ENCODE data around the gene ZNF136. TPM values are rescaled to one million over a fixed set of nuclear protein-coding genes. Genes with fewer than 3 reads are reported as not detected.

The ZNF136 gene
- total RNA-seq, 2 donors from 2014 or later, result 12.1 to 20.9 TPM

- DNase-seq (ENCODE audit: low spot score) (no peak), ATAC-seq (no peak)
- H3K9me3 Mint-ChIP-seq, result peaks cover 34% of the 10 kb centered on the region
- H3K36me3 Mint-ChIP-seq, result peaks cover 61% of the 10 kb centered on the region
- no peak overlapping the region for H3K27ac Mint-ChIP-seq
- peaks cover 0 to 6% of the 10 kb centered on the region in 2 donors for H3K4me1 Mint-ChIP-seq (ENCODE audit: low read depth in 2 of 2)
- no peaks in the 10 kb centered on the region for H3K27me3 Mint-ChIP-seq
- H3K4me3 Mint-ChIP-seq, result no peak overlapping the region
Observed at GRCh38 chr19:12217332-12217731, 54.4 kb downstream of the ZNF136 start.

GRCh38 chr19:12222980-12223630, 60.2 kb downstream of the ZNF136 start:
- Mint-ChIP-seq H3K27me3 (no peaks in the 10 kb centered on the region), H3K36me3 (peaks cover 22% of the 10 kb centered on the region), H3K27ac (no peak overlapping the region), H3K4me3 (no peak overlapping the region), H3K9me3 (peaks cover 4% of the 10 kb centered on the region), H3K4me1 (ENCODE audit: low read depth in 2 of 2) (peaks cover 0 to 2% of the 10 kb centered on the region in 2 donors)
- no peak for DNase-seq (ENCODE audit: low spot score)
- no peak for ATAC-seq

GRCh38 chr19:12224676-12225075, 61.8 kb downstream of the ZNF136 start:
- no peak for DNase-seq (ENCODE audit: low spot score)
- H3K4me1 Mint-ChIP-seq (ENCODE audit: low read depth in 2 of 2), result peaks cover 0 to 2% of the 10 kb centered on the region in 2 donors
- no peaks in the 10 kb centered on the region for H3K9me3 Mint-ChIP-seq
- H3K4me3 Mint-ChIP-seq, result no peak overlapping the region
- no peaks in the 10 kb centered on the region for H3K27me3 Mint-ChIP-seq
- ATAC-seq, result no peak
- no peak overlapping the region for H3K27ac Mint-ChIP-seq
- H3K36me3 Mint-ChIP-seq, result peaks cover 20% of the 10 kb centered on the region

DNA sequence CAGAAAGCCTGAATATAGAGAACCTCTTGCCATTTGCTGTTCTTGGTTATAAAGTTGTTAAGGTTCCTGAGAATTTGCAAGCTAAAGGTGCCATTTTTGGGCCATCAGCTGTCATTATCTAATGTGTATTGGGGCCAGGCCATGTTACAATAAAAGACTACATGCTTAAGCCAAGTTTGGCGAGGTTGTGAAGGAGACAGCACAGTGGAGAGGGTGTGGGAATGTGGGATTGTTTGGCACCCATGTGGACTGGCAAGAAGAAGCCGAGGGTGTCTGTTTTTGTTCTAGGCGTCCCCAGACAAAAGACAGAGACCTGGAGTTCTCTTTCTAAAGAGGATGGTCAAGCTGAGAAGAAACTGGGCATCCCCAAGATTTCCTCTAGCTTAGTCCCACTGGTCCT, 67.1 kb downstream of the ZNF136 start:
- ATAC-seq (no peak), DNase-seq (ENCODE audit: low spot score) (no peak)
- Mint-ChIP-seq H3K4me1 (ENCODE audit: low read depth in 2 of 2) (no peaks in the 10 kb centered on the region), H3K4me3 (no peak overlapping the region), H3K27me3 (no peaks in the 10 kb centered on the region), H3K27ac (no peak overlapping the region), H3K36me3 (peaks cover 54% of the 10 kb centered on the region), H3K9me3 (no peaks in the 10 kb centered on the region)

DNA sequence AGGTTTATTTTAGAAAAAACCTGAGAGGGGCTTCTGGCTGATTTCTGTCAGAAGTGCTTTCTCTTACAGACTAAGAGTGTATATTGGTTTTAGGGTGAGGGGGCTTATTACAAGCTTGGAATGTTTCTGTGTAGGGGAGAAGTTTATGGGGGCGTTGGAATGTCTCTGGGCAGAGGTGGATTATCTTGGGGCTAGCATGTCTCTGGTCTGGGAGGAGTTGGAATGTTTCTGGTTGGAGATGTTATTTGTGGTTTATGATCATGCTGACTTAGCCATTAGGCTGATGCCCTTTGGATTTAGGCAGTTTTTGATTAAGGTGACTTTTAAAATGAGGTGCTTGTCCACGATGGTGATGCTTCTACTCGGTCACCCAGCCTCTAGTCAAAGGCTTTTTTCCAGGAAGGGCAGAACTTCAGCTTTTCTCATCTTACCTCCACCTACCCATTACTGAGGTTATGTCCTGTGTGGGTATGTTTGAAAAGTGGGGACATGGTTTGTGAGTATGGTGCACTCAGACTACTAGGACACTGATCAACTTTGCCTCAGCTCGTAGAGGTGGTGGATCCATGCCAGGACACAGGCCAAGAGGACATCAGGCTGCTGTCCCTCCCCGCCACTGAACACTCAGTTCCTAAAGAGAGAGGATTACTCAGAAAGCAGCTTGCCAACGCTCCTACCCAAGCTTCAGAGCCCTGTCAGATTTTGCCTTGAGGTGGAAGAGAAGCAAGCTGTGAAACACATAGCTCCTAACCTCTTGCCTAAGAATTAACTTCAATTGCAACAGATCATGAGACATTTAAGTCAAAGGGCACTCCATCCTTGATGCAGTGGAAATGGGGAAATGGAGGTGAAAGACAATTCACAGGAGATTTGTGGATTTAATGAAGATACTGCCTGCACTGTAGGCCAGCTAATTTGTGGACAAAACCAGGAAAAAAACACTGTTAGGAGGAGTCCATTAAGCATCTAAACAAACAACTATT, 68.1 kb downstream of the ZNF136 start:
- Mint-ChIP-seq H3K4me3 (no peak overlapping the region), H3K9me3 (no peaks in the 10 kb centered on the region), H3K27me3 (no peaks in the 10 kb centered on the region), H3K4me1 (ENCODE audit: low read depth in 2 of 2) (no peaks in the 10 kb centered on the region), H3K27ac (no peak overlapping the region), H3K36me3 (peaks cover 50% of the 10 kb centered on the region)
- ATAC-seq (no peak), DNase-seq (ENCODE audit: low spot score) (no peak)

DNA sequence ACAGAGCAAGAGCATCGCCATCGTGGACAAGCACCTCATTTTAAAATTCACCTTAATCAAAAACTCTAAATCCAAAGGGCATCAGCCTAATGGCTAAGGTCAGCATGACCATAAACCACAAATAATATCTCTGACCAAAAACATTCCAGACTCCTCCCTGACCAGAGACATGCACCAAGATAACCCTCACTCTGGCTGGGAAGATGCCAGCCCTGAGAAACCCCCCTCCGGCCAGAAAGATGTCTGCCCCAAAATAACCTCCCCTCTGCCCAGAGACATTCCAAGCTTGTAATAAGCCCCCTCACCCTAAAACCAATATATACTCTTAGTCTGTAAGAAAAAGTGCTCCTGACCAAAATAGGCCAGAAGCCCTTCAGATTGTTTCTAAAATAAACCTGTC, 70.1 kb downstream of the ZNF136 start:
- H3K4me3 Mint-ChIP-seq, result no peak overlapping the region
- ATAC-seq (no peak), DNase-seq (ENCODE audit: low spot score) (no peak)
- no peak overlapping the region for H3K27ac Mint-ChIP-seq
- peaks cover 53% of the 10 kb centered on the region for H3K36me3 Mint-ChIP-seq
- H3K4me1 Mint-ChIP-seq (ENCODE audit: low read depth in 2 of 2), result no peaks in the 10 kb centered on the region
- no peaks in the 10 kb centered on the region for H3K9me3 Mint-ChIP-seq
- no peaks in the 10 kb centered on the region for H3K27me3 Mint-ChIP-seq

DNA sequence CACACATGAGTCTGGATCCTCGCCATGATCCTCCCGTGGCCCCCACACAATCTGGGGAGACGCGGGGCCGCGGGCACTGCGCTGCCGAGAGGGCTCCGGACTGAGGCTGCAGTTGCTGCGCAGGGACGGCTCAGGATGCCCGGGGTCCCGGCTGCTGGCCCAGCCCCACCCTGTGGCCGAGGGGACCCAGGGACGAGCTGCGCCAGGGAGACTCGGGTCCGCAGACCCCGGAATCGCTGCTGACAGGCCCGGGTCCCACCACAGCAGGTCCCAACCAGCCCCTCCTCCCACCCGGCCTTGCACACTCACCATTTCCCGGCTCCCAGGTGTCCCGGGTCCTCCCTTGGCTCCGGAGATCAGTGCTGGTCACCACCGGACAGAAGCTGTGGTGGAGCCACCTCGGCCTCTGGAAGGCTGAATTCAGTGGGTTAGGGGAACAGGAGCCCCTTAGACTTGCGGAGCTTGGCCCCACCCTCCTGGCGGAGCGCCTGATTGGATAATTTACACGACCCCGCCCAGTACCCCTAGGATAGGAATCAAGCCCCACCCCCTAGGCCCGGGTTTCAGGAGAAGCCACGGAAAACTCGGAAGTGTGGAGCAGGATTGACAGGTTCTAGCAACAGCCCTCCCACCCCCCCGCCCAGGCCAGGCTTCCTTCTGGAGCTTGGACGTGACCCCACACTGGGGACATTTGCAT, 74.4 kb downstream of the ZNF136 start:
- DNase-seq (ENCODE audit: low spot score) (no peak), ATAC-seq (no peak)
- Mint-ChIP-seq H3K9me3 (no peaks in the 10 kb centered on the region), H3K27me3 (no peaks in the 10 kb centered on the region), H3K4me3 (no peak overlapping the region), H3K27ac (no peak overlapping the region), H3K36me3 (peaks cover 35% of the 10 kb centered on the region), H3K4me1 (ENCODE audit: low read depth in 2 of 2) (no peaks in the 10 kb centered on the region)

Other genes starting within 250 kb of the ZNF136 start
- gene ZNF700, start 238.0 kb upstream of the ZNF136 start, total RNA-seq, result 10 to 100 TPM; 21.6 to 35.0 TPM
- gene ZNF763, start 198.1 kb upstream of the ZNF136 start, total RNA-seq, result 1 to 10 TPM; 2.9 to 4.0 TPM
- gene ZNF433, start 127.4 kb upstream of the ZNF136 start, total RNA-seq, result 1 to 10 TPM; 3.7 TPM
- under 1 TPM; 0.39 to 0.48 TPM for gene ZNF878, start 110.1 kb upstream of the ZNF136 start, total RNA-seq
- gene ZNF844, start 98.4 kb upstream of the ZNF136 start, total RNA-seq, result 1 to 10 TPM; 4.1 to 9.4 TPM
- gene ZNF20, start 22.7 kb upstream of the ZNF136 start, total RNA-seq, result 1 to 10 TPM; 2.7 to 4.4 TPM
- gene ZNF625, start 6.4 kb upstream of the ZNF136 start, total RNA-seq, result 1 to 10 TPM; 5.1 to 7.8 TPM
- 10 to 100 TPM; 11.7 to 15.7 TPM for gene ZNF44, start 131.8 kb downstream of the ZNF136 start, total RNA-seq
- 1 to 10 TPM; 2.3 TPM for gene ZNF563, start 170.5 kb downstream of the ZNF136 start, total RNA-seq
- gene ZNF442, start 202.6 kb downstream of the ZNF136 start, total RNA-seq, result 1 to 10 TPM in 1 of 2 donors, under 1 TPM in 1; 0.47 to 3.2 TPM
- 1 to 10 TPM; 3.2 to 6.4 TPM for gene ZNF799, start 238.2 kb downstream of the ZNF136 start, total RNA-seq

Measured in natural killer cell treated with Interleukin-12 subunit alpha and Interleukin-12 subunit beta and Interleukin-15 and Interleukin-18, amount 100 ng/mL, for 72 hours (primary cell).